ENCODE results near the gene TP53I11. TPM values are rescaled to one million over a fixed set of nuclear protein-coding genes. Genes with fewer than 3 reads are reported as not detected.

The TP53I11 gene
- total and polyA plus RNA-seq, 2 of the 13 experiments (the other 11 are each of a cell fraction or from before 2014, with no cell fraction given): not detected

- H3K4me2 ChIP-seq (ENCODE audit: low read depth, low read length): no peak overlapping the region
- no peaks in the 10 kb centered on the region for H3K79me2 ChIP-seq (ENCODE audit: insufficient read depth, low read length)
- TF ChIP-seq MAFK (conservative IDR thresholded peaks at IDR 0.05 in 1 of 2, IDR thresholded peaks at IDR 0.05 in 1 of 2; ENCODE audit: low read length in 2 of 2) (peak; percentile 64 to 77), MAFF (IDR thresholded peaks at IDR 0.05; ENCODE audit: low read depth, low read length) (peak; percentile 45; the same call in 1 of the 2 replicates), RFXAP (CRISPR knock-in tag; IDR thresholded peaks at IDR 0.05; ENCODE audit: borderline replicate concordance) (no peak), NBN (conservative IDR thresholded peaks at IDR 0.05) (no peak), ZBTB20 (CRISPR knock-in tag; IDR thresholded peaks at IDR 0.05; ENCODE audit: borderline replicate concordance, low read depth) (no peak)
- BruUV-seq (replicated peaks): no TSS peak
- intact Hi-C loops (cut with micrococcal nuclease; ENCODE audit: unreplicated experiment): no loop called here
- no peaks in the 10 kb centered on the region for H3K36me3 ChIP-seq (replicated peaks in 1 of 2; ENCODE audit: control insufficient read depth in 1 of 2, insufficient read depth in 2 of 2, low read length in 2 of 2)
- ChIA-PET POLR2A (no interaction called here), CTCF (ENCODE audit: low intra/inter-chr PET ratio, low total read pairs) (no interaction called here)
- no peaks in the 10 kb centered on the region for H3K4me1 ChIP-seq (ENCODE audit: insufficient read depth, low read length)
- peaks cover 11 to 30% of the 10 kb centered on the region in 2 experiments; a peak in 4 of 5 replicates for H3K27me3 ChIP-seq (ENCODE audit: control insufficient read depth in 1 of 2, insufficient read depth in 2 of 2, low read length in 2 of 2)
- no peak for DNase-seq (ENCODE audit: low spot score)
- in situ Hi-C loops (cut with HindIII; ENCODE audit: extremely low pct_ligation_motif_present, low pct_unique_long_range_greater_than_20kb): loop anchor here (5.0 to 10.0 kb wide), 2 partner anchors 173 to 400 kb away; no protein-coding TSS in a partner anchor
- no peaks in the 10 kb centered on the region for H3K9me3 ChIP-seq (ENCODE audit: low read length)
- H2AFZ ChIP-seq (ENCODE audit: low read length): no peak overlapping the region
- no peak overlapping the region for H3K4me3 ChIP-seq (replicated peaks in 1 of 3; ENCODE audit: insufficient read depth in 1 of 3, low read depth in 2 of 3, low read length in 3 of 3)
- no peak overlapping the region for H3K9ac ChIP-seq (ENCODE audit: insufficient read depth, low read depth, low read length)
- WGBS (ENCODE audit: low lambda C conversion rate): no CpG with 5 or more reads among the region's 13 CpGs
- H3K27ac ChIP-seq (ENCODE audit: extremely low read length, insufficient read depth, low read length): no peak overlapping the region
- no peak for ATAC-seq
- no peak for FAIRE-seq
- no peaks in the 10 kb centered on the region for H4K20me1 ChIP-seq (ENCODE audit: insufficient read depth, low read length)
These were observed 15.9 kb downstream of the TP53I11 start for GRCh38 chr11:44934735-44935250.

- Histone ChIP-seq H3K9ac (ENCODE audit: insufficient read depth, low read depth, low read length) (no peak overlapping the region), H2AFZ (ENCODE audit: low read length) (no peak overlapping the region), H3K4me1 (ENCODE audit: insufficient read depth, low read length) (no peaks in the 10 kb centered on the region), H3K36me3 (replicated peaks in 1 of 2; ENCODE audit: control insufficient read depth in 1 of 2, insufficient read depth in 2 of 2, low read length in 2 of 2) (no peaks in the 10 kb centered on the region), H3K27me3 (ENCODE audit: control insufficient read depth in 1 of 2, insufficient read depth in 2 of 2, low read length in 2 of 2) (peaks cover 9 to 27% of the 10 kb centered on the region in 2 experiments; a peak in 4 of 5 replicates), H4K20me1 (ENCODE audit: insufficient read depth, low read length) (no peaks in the 10 kb centered on the region), H3K27ac (ENCODE audit: extremely low read length, insufficient read depth, low read length) (no peak overlapping the region), H3K4me2 (ENCODE audit: low read depth, low read length) (no peak overlapping the region), H3K9me3 (ENCODE audit: low read length) (no peaks in the 10 kb centered on the region), H3K79me2 (ENCODE audit: insufficient read depth, low read length) (no peaks in the 10 kb centered on the region), H3K4me3 (replicated peaks in 1 of 3; ENCODE audit: insufficient read depth in 1 of 3, low read depth in 2 of 3, low read length in 3 of 3) (no peak overlapping the region)
- DNase-seq (ENCODE audit: low spot score): no peak
- POLR2A ChIA-PET: no interaction called here
- 0% methylated on average over 2 of the region's 2 CpGs for whole genome bisulfite sequencing (ENCODE audit: low lambda C conversion rate)
- in situ Hi-C loops (cut with HindIII; ENCODE audit: extremely low pct_ligation_motif_present, low pct_unique_long_range_greater_than_20kb): loop anchor here (10.0 kb wide), 1 partner anchor 401 kb away; no protein-coding TSS in a partner anchor
- TF ChIP-seq GZF1 (CRISPR knock-in tag; IDR thresholded peaks at IDR 0.05) (no peak), MNT (IDR thresholded peaks at IDR 0.05) (peak; percentile 57; the same call in 1 of the 2 replicates), SMAD3 (CRISPR knock-in tag; IDR thresholded peaks at IDR 0.05) (no peak), ZSCAN31 (CRISPR knock-in tag; IDR thresholded peaks at IDR 0.05; ENCODE audit: low read depth) (no peak), RBM39 (IDR thresholded peaks at IDR 0.05; ENCODE audit: low read depth, low read length, poor library complexity, severe bottlenecking) (no peak)
- no TSS peak for BruUV-seq (replicated peaks)
- FAIRE-seq: no peak
- intact Hi-C loops (cut with micrococcal nuclease; ENCODE audit: unreplicated experiment): no loop called here
- ATAC-seq: no peak
- CTCF ChIA-PET (ENCODE audit: low intra/inter-chr PET ratio, low total read pairs): no interaction called here
These were observed 16.6 kb downstream of the TP53I11 start for GRCh38 chr11:44934110-44934509.

Measured in HepG2 (cell line).